Activated CD4-positive, alpha-beta T cell treated with anti-CD3 and anti-CD28 coated beads for 36 hours (primary cell): ENCODE results near the gene RHBDL3. TPM values are rescaled to one million over a fixed set of nuclear protein-coding genes. Genes with fewer than 3 reads are reported as not detected.

Source experiments
- ATAC-seq: fragments of 200-7000 bp; cut with Tn5 transposase; one replicate; pipeline ENCODE4 v1.10.0; 2021; ENCODE audit warnings: mild to moderate bottlenecking, moderate library complexity
- CTCF ChIA-PET: fragments of 350-600 bp; sonication (Branson Sonifier 250); formaldehyde crosslinking; loops from one replicate; lab custom pipeline; 2021; ENCODE audit warnings: antibody characterized with exemption; lab: Charles Lee
- POLR2A ChIA-PET: fragments of 350-600 bp; sonication (Branson Sonifier 250); formaldehyde crosslinking; loops from one replicate; lab custom pipeline; 2021; ENCODE audit warnings: antibody characterized with exemption, inconsistent platforms; lab: Charles Lee
- DNase-seq: peaks from one replicate; pipeline ENCODE4 v3.0.0-alpha.2; 2020
- H3K27ac Mint-ChIP-seq: one replicate; pipeline ENCODE4 v1.8.0; 2021; ENCODE audit warnings: mixed read lengths
- H3K27me3 Mint-ChIP-seq: one replicate; pipeline ENCODE4 v1.8.0; 2021; ENCODE audit warnings: mixed read lengths
- H3K36me3 Mint-ChIP-seq: one replicate; pipeline ENCODE4 v1.8.0; 2021; ENCODE audit warnings: low read depth, mixed read lengths
- H3K4me1 Mint-ChIP-seq: one replicate; pipeline ENCODE4 v1.8.0; 2021; ENCODE audit warnings: mixed read lengths
- H3K4me3 Mint-ChIP-seq: one replicate; pipeline ENCODE4 v1.8.0; 2021; ENCODE audit warnings: mild to moderate bottlenecking, moderate library complexity, mixed read lengths
- H3K9me3 Mint-ChIP-seq: one replicate; pipeline ENCODE4 v1.8.0; 2021; ENCODE audit warnings: low read depth, mixed read lengths
- intact Hi-C, 2 experiments: fragments of 100-400 bp; cut with DNase I in 1 of 2; cut with micrococcal nuclease in 1 of 2; formaldehyde crosslinking; loops; one replicate each; pipeline versions ENCODE4 v1.14.2 to v1.15.1; 2022 to 2024; cut with DNase I, micrococcal nuclease
- total RNA-seq, 2 experiments: library from RNA; stranded (reverse); gene quantifications; one replicate each; pipeline ENCODE4 v1.2.3, GENCODE V29; 2021

RHBDL3 gene
- total RNA-seq, 2 experiments from 2014 or later: 0.09 TPM; not detected in 1

DNA sequence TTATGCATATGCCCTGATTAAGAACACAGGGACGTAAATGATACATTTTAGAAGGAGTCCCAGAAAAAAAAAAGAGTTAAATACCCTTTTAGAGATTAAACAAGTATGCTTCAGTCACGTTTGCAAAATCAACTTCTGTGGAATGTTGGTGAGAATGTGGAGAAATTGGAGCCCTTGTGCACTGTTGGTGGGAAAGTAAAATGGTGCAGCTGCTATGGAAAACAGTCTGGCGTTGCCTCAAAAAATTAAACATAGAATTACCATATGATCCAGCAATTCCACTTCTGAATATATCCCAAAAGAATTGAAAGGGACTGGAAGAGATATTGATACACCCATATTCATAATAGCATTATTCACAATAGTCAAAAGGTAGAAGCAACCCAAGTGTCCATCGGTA is 26.5 kb downstream of the RHBDL3 start:
- ATAC-seq: no peak
- DNase-seq: no peak
- H3K4me3 Mint-ChIP-seq: no peak overlapping the region
- no peaks in the 10 kb centered on the region for H3K36me3 Mint-ChIP-seq
- CTCF ChIA-PET: no interaction called here
- no peaks in the 10 kb centered on the region for H3K9me3 Mint-ChIP-seq
- peaks cover 2% of the 10 kb centered on the region for H3K27me3 Mint-ChIP-seq
- no peaks in the 10 kb centered on the region for H3K4me1 Mint-ChIP-seq
- no peak overlapping the region for H3K27ac Mint-ChIP-seq
- intact Hi-C loops: no loop called here
- POLR2A ChIA-PET: no interaction called here

- CTCF ChIA-PET: no interaction called here
- Mint-ChIP-seq H3K36me3 (no peaks in the 10 kb centered on the region), H3K27me3 (no peaks in the 10 kb centered on the region), H3K9me3 (no peaks in the 10 kb centered on the region), H3K4me3 (no peak overlapping the region), H3K4me1 (no peaks in the 10 kb centered on the region), H3K27ac (no peak overlapping the region)
- intact Hi-C loops: no loop called here
- no peak for ATAC-seq
- POLR2A ChIA-PET: no interaction called here
- DNase-seq: no peak
Observed at GRCh38 chr17:32297424-32297823, 31.8 kb downstream of the RHBDL3 start.

DNA sequence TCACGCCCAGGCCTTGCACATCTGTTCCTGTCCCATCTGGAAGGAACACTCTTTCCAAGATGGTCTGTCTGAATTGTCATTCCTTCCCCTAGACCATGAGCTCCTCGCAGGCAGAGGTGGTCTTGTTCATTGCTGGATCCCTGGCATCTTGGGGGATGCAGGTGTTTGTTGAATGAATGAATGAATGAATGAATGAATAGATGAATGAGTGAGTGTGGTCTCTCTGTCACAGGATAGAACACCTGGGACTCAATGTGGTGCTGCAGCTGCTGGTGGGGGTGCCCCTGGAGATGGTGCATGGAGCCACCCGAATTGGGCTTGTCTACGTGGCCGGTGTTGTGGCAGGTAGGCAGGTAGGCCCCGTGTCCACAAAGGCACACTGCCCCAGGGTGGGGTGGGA is 32.2 kb downstream of the RHBDL3 start:
- ChIA-PET POLR2A (no interaction called here), CTCF (no interaction called here)
- Mint-ChIP-seq H3K36me3 (no peaks in the 10 kb centered on the region), H3K4me1 (no peaks in the 10 kb centered on the region), H3K27me3 (no peaks in the 10 kb centered on the region), H3K9me3 (no peaks in the 10 kb centered on the region), H3K27ac (no peak overlapping the region), H3K4me3 (no peak overlapping the region)
- ATAC-seq (no peak), DNase-seq (no peak)
- intact Hi-C loops: no loop called here

DNA sequence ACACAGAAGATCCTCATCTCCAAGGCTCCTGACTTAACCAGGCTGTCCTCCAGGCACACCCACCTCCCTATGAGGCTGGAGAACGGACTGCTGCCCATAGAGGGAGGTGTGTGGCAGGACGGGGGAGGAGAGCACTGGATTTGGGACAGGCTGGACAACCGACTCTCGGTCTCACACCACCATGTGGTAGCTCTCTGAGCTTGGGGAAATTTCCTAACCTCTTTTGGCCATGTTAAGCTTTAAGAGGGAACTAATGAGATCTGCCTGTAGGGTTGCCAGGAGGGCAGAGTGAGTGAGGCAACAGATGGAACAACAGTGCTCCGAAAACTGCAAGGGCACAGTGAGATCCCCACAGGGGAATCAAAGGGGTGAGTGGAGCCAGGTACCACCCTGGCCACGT is 32.7 kb downstream of the RHBDL3 start:
- ATAC-seq (no peak), DNase-seq (no peak)
- Mint-ChIP-seq H3K36me3 (no peaks in the 10 kb centered on the region), H3K4me1 (no peaks in the 10 kb centered on the region), H3K9me3 (no peaks in the 10 kb centered on the region), H3K4me3 (no peak overlapping the region), H3K27me3 (no peaks in the 10 kb centered on the region), H3K27ac (no peak overlapping the region)
- ChIA-PET CTCF (no interaction called here), POLR2A (no interaction called here)
- intact Hi-C loops: no loop called here

- no peak overlapping the region for H3K4me3 Mint-ChIP-seq
- no peak overlapping the region for H3K27ac Mint-ChIP-seq
Observed at GRCh38 chr17:32298721-32299579, 33.3 kb downstream of the RHBDL3 start.

DNA sequence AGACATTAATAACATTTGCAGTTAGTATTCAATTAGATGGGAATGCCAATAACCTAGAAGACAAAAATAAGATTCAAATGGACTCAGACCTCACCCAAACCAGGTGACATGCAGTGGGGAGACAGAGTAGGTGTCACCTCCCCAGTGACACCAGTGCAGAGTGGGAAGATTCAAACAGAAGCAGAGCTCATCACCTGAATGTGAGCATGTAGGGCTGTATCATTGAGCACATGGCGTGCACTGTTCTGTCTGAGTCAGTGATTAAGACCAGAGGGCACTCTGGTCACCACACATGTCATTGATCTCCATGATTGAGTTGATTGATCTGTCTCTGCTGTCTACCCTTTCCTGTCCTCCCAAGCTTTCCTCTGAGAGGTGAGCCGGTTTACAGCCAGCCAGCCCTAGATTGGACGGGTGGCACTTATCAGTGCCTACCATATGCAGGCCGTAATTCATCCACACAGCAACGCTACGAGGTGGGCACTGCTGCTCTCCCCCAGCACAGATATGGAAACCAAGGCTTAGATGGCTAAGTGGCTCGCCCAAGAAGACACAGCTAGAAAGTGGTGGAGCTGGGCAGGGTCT is 34.0 kb downstream of the RHBDL3 start:
- CTCF ChIA-PET: interaction anchor here (0.7 kb wide), 1 partner anchor 15 kb away, joined by 3 read pairs; no protein-coding TSS in a partner anchor
- no peak for ATAC-seq

More at GRCh38 chr17:32298721-32299579, 33.3 kb downstream of the RHBDL3 start:
- Mint-ChIP-seq H3K9me3 (no peaks in the 10 kb centered on the region), H3K4me1 (no peaks in the 10 kb centered on the region), H3K36me3 (no peaks in the 10 kb centered on the region), H3K27me3 (no peaks in the 10 kb centered on the region)
- no peak for ATAC-seq
- intact Hi-C loops: no loop called here
- no peak for DNase-seq
- CTCF ChIA-PET: no interaction called here
- POLR2A ChIA-PET: no interaction called here

GRCh38 chr17:32302037-32302436 is 36.4 kb downstream of the RHBDL3 start:
- H3K36me3 Mint-ChIP-seq: no peaks in the 10 kb centered on the region
- ATAC-seq: no peak
- no peak overlapping the region for H3K4me3 Mint-ChIP-seq
- POLR2A ChIA-PET: no interaction called here
- intact Hi-C loops: no loop called here
- CTCF ChIA-PET: no interaction called here
- H3K27me3 Mint-ChIP-seq: no peaks in the 10 kb centered on the region
- no peaks in the 10 kb centered on the region for H3K4me1 Mint-ChIP-seq
- no peak for DNase-seq
- H3K9me3 Mint-ChIP-seq: no peaks in the 10 kb centered on the region
- no peak overlapping the region for H3K27ac Mint-ChIP-seq

More for the DNA sequence above, 34.0 kb downstream of the RHBDL3 start:
- Mint-ChIP-seq H3K27me3 (no peaks in the 10 kb centered on the region), H3K4me1 (no peaks in the 10 kb centered on the region), H3K9me3 (no peaks in the 10 kb centered on the region), H3K4me3 (no peak overlapping the region), H3K36me3 (no peaks in the 10 kb centered on the region), H3K27ac (no peak overlapping the region)
- POLR2A ChIA-PET: no interaction called here
- no peak for DNase-seq
- intact Hi-C loops: no loop called here

- no peaks in the 10 kb centered on the region for H3K27me3 Mint-ChIP-seq
- H3K4me3 Mint-ChIP-seq: no peak overlapping the region
- ATAC-seq: no peak
- H3K4me1 Mint-ChIP-seq: no peaks in the 10 kb centered on the region
- no peaks in the 10 kb centered on the region for H3K9me3 Mint-ChIP-seq
- no peak overlapping the region for H3K27ac Mint-ChIP-seq
- H3K36me3 Mint-ChIP-seq: no peaks in the 10 kb centered on the region
- DNase-seq: no peak
- intact Hi-C loops: no loop called here
- ChIA-PET CTCF (no interaction called here), POLR2A (no interaction called here)
Observed at GRCh38 chr17:32302860-32303649, 37.4 kb downstream of the RHBDL3 start.

GRCh38 chr17:32303781-32304288 is 38.2 kb downstream of the RHBDL3 start:
- POLR2A ChIA-PET: no interaction called here
- intact Hi-C loops: no loop called here

DNA sequence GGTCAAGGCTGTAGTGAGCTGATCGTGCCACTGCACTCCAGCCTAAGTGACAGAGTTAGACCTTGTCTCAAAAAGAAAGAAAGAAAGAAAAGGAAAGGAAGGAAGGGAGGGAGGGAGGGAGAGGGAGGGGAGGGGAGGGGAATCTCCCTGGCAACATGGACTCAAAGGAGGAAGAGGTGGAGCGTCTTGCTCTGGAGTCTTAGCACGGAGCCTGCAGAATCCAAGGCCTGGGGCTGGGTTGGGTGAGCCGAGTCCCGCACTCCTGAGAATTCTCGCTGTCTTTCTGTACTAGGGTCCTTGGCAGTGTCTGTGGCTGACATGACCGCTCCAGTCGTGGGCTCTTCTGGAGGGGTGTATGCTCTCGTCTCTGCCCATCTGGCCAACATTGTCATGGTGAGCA is 39.4 kb downstream of the RHBDL3 start:
- no peaks in the 10 kb centered on the region for H3K4me1 Mint-ChIP-seq
- no peaks in the 10 kb centered on the region for H3K36me3 Mint-ChIP-seq
- ATAC-seq (no peak), DNase-seq (no peak)
- no peak overlapping the region for H3K4me3 Mint-ChIP-seq
- POLR2A ChIA-PET: no interaction called here
- H3K27ac Mint-ChIP-seq: no peak overlapping the region
- H3K27me3 Mint-ChIP-seq: peaks cover 2% of the 10 kb centered on the region
- no peaks in the 10 kb centered on the region for H3K9me3 Mint-ChIP-seq
- intact Hi-C loops: no loop called here
- CTCF ChIA-PET: no interaction called here

More at GRCh38 chr17:32303781-32304288, 38.2 kb downstream of the RHBDL3 start:
- ATAC-seq (no peak), DNase-seq (no peak)
- CTCF ChIA-PET: interaction anchor here (0.7 kb wide), 1 partner anchor 48 kb away, joined by 4 read pairs; no protein-coding TSS in a partner anchor
- H3K9me3 Mint-ChIP-seq: no peaks in the 10 kb centered on the region
- H3K27me3 Mint-ChIP-seq: no peaks in the 10 kb centered on the region
- no peak overlapping the region for H3K4me3 Mint-ChIP-seq
- H3K27ac Mint-ChIP-seq: no peak overlapping the region
- no peaks in the 10 kb centered on the region for H3K36me3 Mint-ChIP-seq
- H3K4me1 Mint-ChIP-seq: no peaks in the 10 kb centered on the region

DNA sequence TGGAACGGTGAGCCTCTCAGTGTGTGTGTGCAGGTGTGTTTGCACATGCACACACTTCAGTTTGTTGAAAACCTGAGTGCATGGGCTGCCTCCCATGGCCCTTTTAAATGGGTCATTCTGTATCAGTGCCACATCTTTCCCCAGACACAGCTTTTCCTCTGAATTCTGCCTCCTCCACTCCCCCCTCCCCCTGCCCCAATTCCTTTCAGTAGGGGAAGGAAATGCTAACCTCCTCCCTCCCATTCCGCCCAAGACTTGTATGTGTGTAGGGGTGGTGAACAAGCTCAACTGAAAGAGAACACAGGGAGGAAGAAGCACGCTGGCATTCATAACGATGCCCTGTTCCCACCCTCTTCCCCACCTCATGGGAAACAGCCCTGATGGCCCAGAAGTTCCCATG is 42.0 kb downstream of the RHBDL3 start:
- Mint-ChIP-seq H3K4me3 (no peak overlapping the region), H3K27me3 (peaks cover 2% of the 10 kb centered on the region), H3K36me3 (no peaks in the 10 kb centered on the region), H3K27ac (no peak overlapping the region), H3K9me3 (no peaks in the 10 kb centered on the region), H3K4me1 (no peaks in the 10 kb centered on the region)
- CTCF ChIA-PET: no interaction called here
- POLR2A ChIA-PET: no interaction called here
- intact Hi-C loops: no loop called here
- ATAC-seq: no peak
- no peak for DNase-seq
